ENCODE data around the gene PIK3C2G.

Gene PIK3C2G

DNA sequence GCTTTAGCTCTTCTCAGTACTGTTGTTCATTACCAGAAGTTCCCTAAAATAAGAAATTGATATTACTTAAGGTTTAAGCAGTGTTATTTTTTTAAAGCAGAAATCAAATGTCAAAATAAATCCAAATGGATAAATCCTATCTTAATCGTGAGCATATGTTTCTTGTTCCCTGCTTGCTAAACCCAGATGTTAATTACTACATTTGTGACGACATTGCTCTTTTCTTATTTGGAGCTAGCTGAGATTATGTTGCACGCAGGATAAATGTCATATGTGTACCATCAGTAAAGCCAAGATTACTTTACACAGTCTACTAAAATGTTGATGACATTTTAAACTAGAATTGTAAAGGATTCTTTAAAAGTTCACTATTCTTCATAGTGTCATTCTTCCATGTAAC is 319.0 kb downstream of the PIK3C2G start:
- no peak for DNase-seq

GRCh38 chr12:18580706-18581105 is 319.4 kb downstream of the PIK3C2G start:
- no peak for DNase-seq

DNA sequence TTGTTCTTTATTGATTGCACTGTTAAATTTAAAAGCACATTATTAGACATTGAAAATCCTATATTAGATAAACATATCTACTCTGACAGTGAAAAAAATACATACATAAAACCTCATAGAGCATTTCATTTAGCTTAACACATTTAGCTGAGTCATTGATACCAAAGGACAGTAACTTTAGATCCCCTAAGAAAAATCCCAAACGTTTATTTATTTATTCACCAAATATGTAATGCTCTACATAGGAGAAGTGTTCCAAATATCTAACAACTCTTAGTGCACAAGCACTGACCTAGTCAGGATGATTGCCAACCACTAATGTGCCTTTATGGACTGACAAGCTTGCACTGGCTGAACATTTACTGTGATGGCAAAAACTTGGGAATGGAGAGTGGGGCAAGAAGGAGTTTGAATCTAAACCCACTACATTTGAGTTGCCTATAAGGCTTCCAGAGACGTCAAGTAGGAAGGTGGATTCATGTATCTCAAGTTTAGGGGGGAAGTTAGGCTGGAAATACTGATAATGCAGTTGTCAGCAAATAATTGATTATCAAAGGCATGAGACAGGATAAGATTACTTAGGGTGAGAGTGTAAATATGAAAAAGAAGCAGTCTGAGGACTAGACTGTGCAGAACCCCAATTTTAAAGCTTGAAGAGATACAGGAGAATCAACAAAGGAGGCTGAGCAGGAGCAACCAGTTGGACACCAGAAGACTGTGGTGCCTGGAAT is 320.1 kb downstream of the PIK3C2G start:
- DNase-seq, result no peak

DNA sequence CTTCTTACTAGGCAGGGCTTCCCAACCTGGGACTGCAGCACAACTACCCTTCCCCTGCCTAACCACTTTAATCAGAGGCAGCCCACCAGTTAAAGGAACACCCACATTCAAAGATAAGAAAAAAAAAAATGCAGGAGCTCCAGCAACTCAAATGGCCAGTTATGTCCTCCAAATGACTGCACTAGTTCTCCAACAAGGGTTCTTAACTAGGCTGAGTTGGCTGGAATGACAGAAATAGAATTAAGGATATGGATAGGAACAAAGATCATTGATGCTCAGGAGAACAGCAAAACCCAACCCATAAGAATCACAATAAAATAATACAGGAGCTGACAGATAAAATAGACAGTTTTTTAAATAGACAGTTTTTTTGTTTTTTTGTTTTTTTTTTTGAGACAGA is 322.3 kb downstream of the PIK3C2G start:
- no peak for DNase-seq

DNA sequence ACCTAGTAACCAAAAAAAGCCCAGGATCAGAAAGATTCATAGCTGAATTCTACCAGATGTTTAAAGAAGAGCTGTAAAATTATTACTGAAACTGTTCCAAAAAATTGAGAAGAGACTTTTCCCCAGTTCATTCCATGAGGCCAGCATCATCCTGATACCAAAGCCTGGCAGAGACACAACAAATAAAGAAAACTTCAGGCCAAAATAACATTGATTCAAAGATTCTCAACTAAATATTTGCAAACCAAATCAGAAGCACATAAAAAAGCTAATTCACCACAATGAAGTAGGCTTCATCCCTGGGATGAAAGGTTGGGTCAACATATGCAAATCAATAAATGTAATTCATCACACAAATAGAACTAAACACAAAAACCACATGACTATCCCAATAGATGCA is 325.3 kb downstream of the PIK3C2G start:
- no peak for DNase-seq

GRCh38 chr12:18589316-18589715 is 328.0 kb downstream of the PIK3C2G start:
- DNase-seq, result no peak

- DNase-seq, result no peak
These were observed 330.2 kb downstream of the PIK3C2G start for GRCh38 chr12:18591473-18591872.

- DNase-seq, result no peak
These were observed 334.1 kb downstream of the PIK3C2G start for GRCh38 chr12:18595412-18595811.

DNA sequence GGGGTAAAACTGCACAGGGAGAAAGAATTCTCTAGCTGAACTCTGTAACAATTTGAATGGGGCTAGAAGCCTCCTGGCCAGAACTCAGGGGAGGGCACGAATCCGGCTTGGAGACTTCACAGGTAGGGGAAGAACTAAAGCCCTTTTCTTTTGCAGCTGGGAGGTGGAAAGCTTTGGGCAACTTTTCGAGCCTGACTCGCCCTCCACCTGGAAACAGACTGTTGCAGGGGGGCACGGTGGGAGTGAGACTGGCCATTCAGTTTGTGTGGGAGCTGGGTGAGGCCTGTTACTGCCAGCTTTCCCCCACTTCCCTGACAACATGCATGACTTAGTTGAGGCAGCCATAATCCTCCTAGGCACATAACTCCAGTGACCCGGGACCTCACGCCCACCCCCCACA is 340.6 kb downstream of the PIK3C2G start:
- no peak for DNase-seq

DNA sequence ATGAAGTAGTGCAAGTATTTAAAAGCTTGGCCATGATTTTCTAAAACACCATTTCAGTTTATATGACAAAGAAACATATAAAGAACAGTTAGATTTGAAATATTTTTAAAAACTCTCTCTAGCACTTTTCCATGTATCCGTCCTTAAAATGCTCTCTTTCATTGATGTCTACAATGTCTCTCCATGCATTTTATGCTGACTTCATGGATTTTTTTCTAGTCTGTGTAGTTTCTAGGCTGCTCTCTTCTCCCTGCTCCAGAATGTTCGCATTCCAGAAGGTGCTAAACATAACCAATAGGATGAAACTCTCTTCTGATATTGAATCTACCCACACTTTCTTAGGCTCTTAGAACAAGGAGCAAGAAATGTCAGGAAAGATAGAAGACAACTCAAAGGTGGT is 351.7 kb downstream of the PIK3C2G start:
- DNase-seq, result no peak

DNA sequence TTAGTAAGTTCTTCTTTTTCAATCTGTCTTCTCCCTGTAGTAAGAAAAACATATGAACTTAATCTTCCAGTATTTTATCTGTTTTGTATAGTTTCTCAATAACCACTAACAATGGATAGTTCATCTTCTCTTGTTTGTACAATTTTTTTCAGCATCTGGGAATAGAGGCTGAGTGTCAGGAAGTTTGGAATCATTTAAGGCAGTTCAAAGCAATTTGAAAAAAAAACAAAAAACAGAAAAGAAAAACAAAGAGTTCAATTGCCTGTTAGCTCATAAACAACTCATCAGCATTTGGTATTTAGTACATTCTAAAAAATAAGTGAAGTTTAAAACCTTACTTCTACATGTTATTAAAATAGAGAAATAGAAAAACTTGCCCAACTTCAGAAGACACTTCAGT is 359.7 kb downstream of the PIK3C2G start:
- no peak for DNase-seq

DNA sequence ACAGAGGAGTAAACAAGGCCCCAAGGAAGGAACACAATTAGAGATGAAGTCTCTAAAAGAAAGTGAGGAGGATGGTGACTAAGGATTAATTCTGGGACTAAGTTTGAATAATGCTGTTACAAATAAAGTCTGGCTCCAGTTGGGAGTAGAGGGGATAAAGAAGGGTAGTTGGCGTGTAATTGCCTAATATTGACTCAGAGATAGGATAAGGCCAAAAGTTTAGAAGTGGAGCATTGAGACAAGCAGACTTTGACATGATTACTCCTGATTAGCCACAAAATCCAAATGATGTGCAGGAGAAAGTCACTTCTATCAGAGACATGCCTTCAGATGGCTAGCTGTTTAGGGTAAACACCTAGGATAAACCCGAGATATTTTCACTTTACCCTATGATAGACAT is 368.1 kb downstream of the PIK3C2G start:
- DNase-seq, result no peak

DNA sequence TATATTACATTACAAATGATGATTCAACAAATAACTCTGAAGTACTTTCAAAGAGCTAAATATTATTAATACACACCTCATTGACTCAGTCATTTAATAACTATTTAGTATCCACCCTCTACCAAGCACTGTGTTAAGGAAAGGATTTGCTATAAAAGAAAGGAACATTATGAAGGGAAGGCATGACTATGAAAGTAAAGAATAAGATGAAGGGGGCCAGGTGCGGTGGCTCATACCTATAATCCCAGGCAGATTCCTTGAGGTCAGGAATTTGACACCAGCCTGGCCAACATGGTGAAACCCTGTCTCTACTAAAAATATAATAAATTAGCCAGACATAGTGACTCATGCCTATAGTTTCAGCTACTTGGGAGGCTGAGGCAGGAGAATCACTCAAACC is 368.6 kb downstream of the PIK3C2G start:
- DNase-seq, result no peak

GRCh38 chr12:18631339-18631738 is 370.0 kb downstream of the PIK3C2G start:
- no peak for DNase-seq

GRCh38 chr12:18632848-18633247 is 371.5 kb downstream of the PIK3C2G start:
- DNase-seq, result no peak

GRCh38 chr12:18634382-18634781 is 373.1 kb downstream of the PIK3C2G start:
- DNase-seq, result no peak

GRCh38 chr12:18640321-18640955 is 379.1 kb downstream of the PIK3C2G start:
- DNase-seq, result no peak

DNA sequence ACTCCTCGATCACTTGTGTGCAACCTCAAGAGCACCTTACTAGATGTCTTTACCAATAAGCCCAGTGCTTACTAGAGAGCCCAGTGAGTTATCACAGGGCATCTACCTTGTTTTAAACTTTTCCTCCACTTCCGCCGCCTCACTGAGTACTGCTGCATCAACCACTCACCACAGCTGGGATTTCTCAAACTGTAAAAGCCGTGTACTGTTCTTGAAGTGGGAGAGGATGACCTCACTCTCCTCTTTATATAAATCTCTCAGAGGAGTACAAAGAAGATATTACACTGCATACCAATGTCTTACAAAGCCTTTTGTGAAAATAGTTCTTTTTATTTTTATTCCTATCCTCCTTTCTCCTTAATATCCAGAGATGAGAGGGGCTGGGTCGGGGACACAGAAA is 382.4 kb downstream of the PIK3C2G start:
- DNase-seq, result no peak

DNA sequence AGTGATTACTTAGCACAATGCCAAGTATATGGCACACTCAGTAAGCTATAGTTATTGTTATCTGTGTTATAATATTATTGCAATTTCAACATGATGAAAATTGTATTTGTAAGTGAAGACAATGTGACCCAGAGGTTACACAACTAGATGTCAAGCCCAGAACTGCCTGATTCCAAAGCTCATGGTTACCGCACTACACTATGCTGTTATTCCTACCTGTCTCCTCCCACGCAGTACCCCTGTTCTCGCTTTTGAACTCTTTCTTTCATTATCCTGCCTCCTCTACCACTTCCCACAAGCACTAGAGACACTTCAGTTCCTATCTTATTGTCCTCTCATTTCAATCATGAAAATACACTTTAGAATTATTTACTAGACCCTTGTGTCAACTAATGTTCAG is 383.2 kb downstream of the PIK3C2G start:
- no peak for DNase-seq

GRCh38 chr12:18646286-18646890 is 385.1 kb downstream of the PIK3C2G start:
- no peak for DNase-seq

DNA sequence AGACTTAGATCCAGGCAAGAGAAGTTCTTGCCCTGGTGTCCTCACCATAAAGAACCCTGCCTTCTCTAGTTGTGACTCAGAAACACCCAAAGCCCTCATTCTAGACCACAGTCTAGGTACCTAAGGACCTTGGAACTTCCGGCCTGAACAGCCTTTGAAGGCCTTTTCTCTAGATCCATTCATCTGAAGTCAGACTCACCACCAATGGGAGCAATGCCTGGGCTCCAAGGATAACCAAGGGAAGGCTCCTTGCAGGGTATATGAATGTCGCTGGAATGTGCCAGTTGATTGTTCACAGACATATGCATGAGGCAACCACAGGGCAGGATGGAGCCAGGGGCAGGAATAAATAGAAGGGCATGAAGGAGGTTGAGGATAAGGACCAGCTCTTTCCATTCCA is 390.2 kb downstream of the PIK3C2G start:
- DNase-seq, result no peak

DNA sequence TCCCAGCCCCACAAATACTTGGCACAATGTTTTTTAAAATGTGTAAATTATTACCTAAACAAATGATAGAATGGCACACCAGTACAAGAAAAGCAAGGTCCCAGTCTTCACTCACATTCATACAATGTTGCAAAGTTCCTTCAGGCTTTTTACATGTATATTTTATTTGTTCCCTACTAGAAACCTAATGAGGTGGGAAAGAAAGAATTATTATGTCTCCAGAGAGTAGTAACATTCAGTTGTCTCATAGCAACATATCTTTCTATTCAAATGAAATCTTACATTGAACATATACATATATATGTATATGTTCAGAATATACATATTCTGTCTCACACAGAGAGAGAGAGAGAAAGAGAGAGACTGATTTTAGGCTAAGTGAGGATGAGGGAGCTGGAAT is 391.3 kb downstream of the PIK3C2G start:
- DNase-seq, result no peak

- no peak for DNase-seq
These were observed 392.1 kb downstream of the PIK3C2G start for GRCh38 chr12:18653465-18653864.

DNA sequence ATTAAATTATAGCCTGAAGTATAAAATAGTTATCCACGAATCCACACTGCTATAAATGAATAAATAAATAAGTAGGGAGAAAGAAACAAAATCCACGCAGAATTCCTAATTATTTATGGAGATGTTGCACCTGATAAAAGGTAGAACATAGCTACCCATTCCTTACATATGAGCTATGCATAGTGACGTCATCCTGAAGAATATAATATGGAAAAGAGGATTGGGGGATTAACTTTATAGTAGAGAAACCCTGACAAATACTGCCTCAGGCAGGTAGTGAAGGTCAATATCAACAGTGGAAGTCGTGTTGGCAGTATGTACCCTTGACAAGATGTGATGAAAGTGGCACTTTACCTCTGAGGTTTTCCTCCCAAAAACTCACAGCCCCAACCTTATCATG is 394.0 kb downstream of the PIK3C2G start:
- no peak for DNase-seq

GRCh38 chr12:18658179-18658578 is 396.9 kb downstream of the PIK3C2G start:
- DNase-seq, result no peak
